ENCODE results near the gene GLIS1.

GLIS1 gene

DNA sequence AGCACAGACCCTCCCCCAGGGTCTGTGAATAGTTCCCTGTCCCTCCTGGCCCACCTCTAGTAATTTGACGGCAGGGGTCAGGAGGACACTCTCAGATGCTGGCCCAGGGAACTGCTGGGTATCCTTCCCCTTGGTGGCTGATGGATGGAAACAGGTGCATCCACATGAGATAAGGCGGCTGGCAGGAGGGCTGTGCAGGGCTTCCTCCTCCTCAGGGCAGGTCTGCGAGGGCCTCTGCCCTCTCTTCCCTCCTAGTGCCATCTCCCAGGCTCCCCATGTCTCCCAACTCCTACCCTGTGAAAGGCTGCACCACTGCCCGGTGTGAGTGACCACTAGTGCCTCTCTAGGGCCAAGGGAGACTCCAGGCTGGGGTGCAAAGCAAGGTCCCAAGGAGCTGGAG lies 123.9 kb downstream of the GLIS1 start:
- H3K27me3 ChIP-seq (replicated peaks in 2 of 5; ENCODE audit: control insufficient read depth in 4 of 5, insufficient read depth in 5 of 5, low read length in 4 of 5): no peaks in the 10 kb centered on the region
- H3K4me3 ChIP-seq (ENCODE audit: control insufficient read depth in 1 of 7, extremely low read depth in 1 of 7, insufficient read depth in 4 of 7, low read depth in 2 of 7, low read length in 6 of 7): no peak overlapping the region
- H3K36me3 ChIP-seq (ENCODE audit: control insufficient read depth in 4 of 4, insufficient read depth in 4 of 4, low read length in 3 of 4): no peaks in the 10 kb centered on the region
- 37% methylated on average over 4 of the region's 4 CpGs for WGBS (ENCODE audit: insufficient coverage)
- H3K9me3 ChIP-seq (ENCODE audit: control extremely low read depth in 1 of 5, control insufficient read depth in 4 of 5, insufficient read depth in 2 of 5, low read depth in 1 of 5, low read length in 4 of 5): peaks cover 1 to 9% (median 4%) of the 10 kb centered on the region in 5 experiments
- CTCF ChIA-PET: no interaction called here
- H3K27ac ChIP-seq (ENCODE audit: insufficient read depth in 1 of 2, low read depth in 1 of 2, low read length in 2 of 2, poor library complexity in 1 of 2, severe bottlenecking in 2 of 2): no peak overlapping the region
- POLR2A ChIA-PET: interaction anchor here (0.6 kb wide), 1 partner anchor 920 kb away, joined by 3 read pairs; no protein-coding TSS in a partner anchor
- peaks cover 0 to 11% (median 7%) of the 10 kb centered on the region in 4 experiments for H3K4me1 ChIP-seq (ENCODE audit: control extremely low read depth in 1 of 4, control insufficient read depth in 4 of 4, insufficient read depth in 4 of 4, low read length in 3 of 4)
- peak in 2 of 3 donors; percentile 50 to 70 for DNase-seq

DNA sequence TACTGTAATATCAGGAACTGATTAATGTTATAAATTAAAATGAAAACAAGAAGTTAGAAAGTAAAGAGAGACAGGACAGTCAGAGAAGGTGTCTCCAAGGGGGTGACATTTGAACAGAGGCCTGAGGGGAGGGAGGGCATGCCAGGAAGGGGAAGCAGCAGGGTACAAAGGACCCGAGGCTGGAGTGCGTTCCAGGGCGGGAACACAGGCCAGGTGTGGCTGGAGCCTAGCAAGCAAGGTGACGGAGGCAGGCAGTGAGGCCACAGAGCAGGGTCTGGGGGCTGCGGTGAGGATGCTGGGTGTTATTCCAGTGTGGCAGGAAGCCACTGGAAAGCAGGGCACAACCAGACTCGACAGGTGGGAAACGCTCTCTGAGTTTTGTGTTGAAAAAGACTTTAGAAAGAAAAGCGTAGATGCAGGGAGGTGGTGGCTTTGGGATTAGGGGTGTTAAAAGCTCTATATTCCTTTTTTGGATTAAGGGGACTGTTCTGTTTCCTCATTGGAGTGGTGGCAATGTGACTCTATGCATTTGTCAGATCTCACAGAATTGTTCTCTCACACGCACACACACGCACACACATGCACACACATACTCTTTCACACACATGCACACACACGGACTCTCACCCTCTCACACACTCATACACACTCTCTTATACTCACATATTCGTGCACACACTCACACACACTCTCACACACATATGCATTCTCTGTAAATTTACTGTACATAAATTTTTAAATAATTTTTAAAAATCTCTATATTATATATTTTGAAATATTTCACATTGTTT lies 124.5 kb downstream of the GLIS1 start:
- Histone ChIP-seq H3K4me1 (ENCODE audit: control extremely low read depth in 1 of 4, control insufficient read depth in 4 of 4, insufficient read depth in 4 of 4, low read length in 3 of 4) (peaks cover 0 to 11% (median 7%) of the 10 kb centered on the region in 4 experiments), H3K36me3 (ENCODE audit: control insufficient read depth in 4 of 4, insufficient read depth in 4 of 4, low read length in 3 of 4) (no peaks in the 10 kb centered on the region), H3K9me3 (ENCODE audit: control extremely low read depth in 1 of 5, control insufficient read depth in 4 of 5, insufficient read depth in 2 of 5, low read depth in 1 of 5, low read length in 4 of 5) (peaks cover 1 to 15% (median 4%) of the 10 kb centered on the region in 5 experiments), H3K4me3 (ENCODE audit: control insufficient read depth in 1 of 7, extremely low read depth in 1 of 7, insufficient read depth in 4 of 7, low read depth in 2 of 7, low read length in 6 of 7) (no peak overlapping the region), H3K27me3 (replicated peaks in 2 of 5; ENCODE audit: control insufficient read depth in 4 of 5, insufficient read depth in 5 of 5, low read length in 4 of 5) (no peaks in the 10 kb centered on the region), H3K27ac (ENCODE audit: insufficient read depth in 1 of 2, low read depth in 1 of 2, low read length in 2 of 2, poor library complexity in 1 of 2, severe bottlenecking in 2 of 2) (no peak overlapping the region)
- peak in 2 of 3 donors; percentile 33 to 36 for DNase-seq
- 81% methylated on average over 7 of the region's 12 CpGs for WGBS (ENCODE audit: insufficient coverage)
- POLR2A ChIA-PET: interaction anchor here (0.6 kb wide), 1 partner anchor 920 kb away, joined by 3 read pairs; no protein-coding TSS in a partner anchor
- CTCF ChIA-PET: interaction anchor here (0.8 kb wide), 1 partner anchor 89 kb away, joined by 3 read pairs; no protein-coding TSS in a partner anchor

DNA sequence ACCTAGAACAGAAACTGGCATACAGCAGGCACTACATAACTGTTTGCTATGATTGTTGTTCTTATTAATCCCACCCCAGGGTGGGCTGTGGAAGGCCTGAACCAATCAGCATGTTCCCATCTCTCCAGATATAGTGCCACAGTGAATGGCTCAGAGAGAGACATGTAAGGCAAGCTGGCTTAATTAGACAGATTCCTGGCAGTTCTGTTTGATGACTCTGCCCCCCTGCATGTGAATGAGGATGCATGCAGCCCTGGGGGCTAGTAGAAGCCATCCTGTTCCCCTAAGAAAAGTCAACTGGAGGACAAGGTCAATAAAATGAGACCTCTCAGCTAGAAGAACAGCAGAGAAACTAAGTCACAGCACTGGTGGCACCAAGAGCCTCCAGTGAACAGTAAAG lies 130.3 kb downstream of the GLIS1 start:
- POLR2A ChIA-PET: no interaction called here
- CTCF ChIA-PET: interaction anchor here (1.2 to 1.4 kb wide), 2 partner anchors 15 to 20 kb away, joined by 3 to 5 read pairs; no protein-coding TSS in a partner anchor
- Histone ChIP-seq H3K4me3 (ENCODE audit: control insufficient read depth in 1 of 7, extremely low read depth in 1 of 7, insufficient read depth in 4 of 7, low read depth in 2 of 7, low read length in 6 of 7) (no peak overlapping the region), H3K4me1 (ENCODE audit: control extremely low read depth in 1 of 4, control insufficient read depth in 4 of 4, insufficient read depth in 4 of 4, low read length in 3 of 4) (peaks cover 0 to 2% (median 0%) of the 10 kb centered on the region in 4 experiments), H3K36me3 (ENCODE audit: control insufficient read depth in 4 of 4, insufficient read depth in 4 of 4, low read length in 3 of 4) (no peaks in the 10 kb centered on the region), H3K27me3 (replicated peaks in 2 of 5; ENCODE audit: control insufficient read depth in 4 of 5, insufficient read depth in 5 of 5, low read length in 4 of 5) (no peaks in the 10 kb centered on the region), H3K27ac (ENCODE audit: insufficient read depth in 1 of 2, low read depth in 1 of 2, low read length in 2 of 2, poor library complexity in 1 of 2, severe bottlenecking in 2 of 2) (no peak overlapping the region), H3K9me3 (ENCODE audit: control extremely low read depth in 1 of 5, control insufficient read depth in 4 of 5, insufficient read depth in 2 of 5, low read depth in 1 of 5, low read length in 4 of 5) (peaks cover 1 to 15% (median 4%) of the 10 kb centered on the region in 5 experiments)
- no peak for DNase-seq

DNA sequence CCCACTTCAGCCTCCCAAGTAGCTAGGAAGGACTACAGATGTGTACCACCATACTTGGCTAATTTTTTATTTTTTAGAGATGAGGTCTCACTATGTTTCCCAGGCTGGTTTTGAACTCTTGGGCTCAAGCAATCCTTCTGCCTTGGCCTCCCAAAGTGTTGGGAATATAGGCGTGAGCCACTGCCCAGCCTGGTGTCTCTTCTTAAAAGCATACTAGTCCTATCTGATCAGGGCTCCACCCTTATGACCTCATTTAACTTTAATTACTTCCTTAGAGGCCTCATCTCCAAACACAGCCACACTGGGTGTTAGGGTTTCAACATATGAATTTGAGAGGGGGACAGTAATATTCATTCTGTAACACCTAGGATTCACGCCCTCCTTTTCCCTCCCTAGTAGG lies 130.9 kb downstream of the GLIS1 start:
- H3K27me3 ChIP-seq (replicated peaks in 2 of 5; ENCODE audit: control insufficient read depth in 4 of 5, insufficient read depth in 5 of 5, low read length in 4 of 5): no peaks in the 10 kb centered on the region
- POLR2A ChIA-PET: no interaction called here
- CTCF ChIA-PET: interaction anchor here (1.1 to 1.2 kb wide), 2 partner anchors 8 to 14 kb away, joined by 3 to 5 read pairs; no protein-coding TSS in a partner anchor
- H3K9me3 ChIP-seq (ENCODE audit: control extremely low read depth in 1 of 5, control insufficient read depth in 4 of 5, insufficient read depth in 2 of 5, low read depth in 1 of 5, low read length in 4 of 5): peaks cover 1 to 15% (median 4%) of the 10 kb centered on the region in 5 experiments
- no peak overlapping the region for H3K4me3 ChIP-seq (ENCODE audit: control insufficient read depth in 1 of 7, extremely low read depth in 1 of 7, insufficient read depth in 4 of 7, low read depth in 2 of 7, low read length in 6 of 7)
- DNase-seq: no peak
- H3K4me1 ChIP-seq (ENCODE audit: control extremely low read depth in 1 of 4, control insufficient read depth in 4 of 4, insufficient read depth in 4 of 4, low read length in 3 of 4): no peaks in the 10 kb centered on the region
- no peaks in the 10 kb centered on the region for H3K36me3 ChIP-seq (ENCODE audit: control insufficient read depth in 4 of 4, insufficient read depth in 4 of 4, low read length in 3 of 4)
- 100% methylated on average over 1 of the region's 2 CpGs for WGBS (ENCODE audit: insufficient coverage)
- no peak overlapping the region for H3K27ac ChIP-seq (ENCODE audit: insufficient read depth in 1 of 2, low read depth in 1 of 2, low read length in 2 of 2, poor library complexity in 1 of 2, severe bottlenecking in 2 of 2)

DNA sequence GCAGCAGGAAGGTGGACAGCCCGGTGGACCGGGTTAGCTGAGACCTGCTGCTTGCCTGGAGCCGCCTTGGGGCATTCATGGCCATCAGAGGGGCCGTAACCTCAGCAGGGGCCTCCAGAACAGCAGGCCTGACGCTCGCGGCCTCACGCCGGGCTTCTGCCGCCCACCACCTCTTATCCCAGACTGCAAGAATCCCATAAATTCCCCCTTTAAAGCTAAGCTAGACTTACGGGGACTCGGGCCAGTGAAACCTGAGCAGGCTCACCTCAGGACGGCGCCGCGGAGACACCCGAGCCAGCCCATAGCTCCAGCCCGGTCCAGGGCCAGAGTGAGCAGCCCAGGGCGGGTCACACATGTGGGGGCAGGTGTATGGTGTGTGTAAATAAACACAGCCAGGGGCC lies 132.3 kb downstream of the GLIS1 start:
- Histone ChIP-seq H3K9me3 (ENCODE audit: control extremely low read depth in 1 of 5, control insufficient read depth in 4 of 5, insufficient read depth in 2 of 5, low read depth in 1 of 5, low read length in 4 of 5) (peaks cover 1 to 15% (median 4%) of the 10 kb centered on the region in 5 experiments), H3K36me3 (ENCODE audit: control insufficient read depth in 4 of 4, insufficient read depth in 4 of 4, low read length in 3 of 4) (no peaks in the 10 kb centered on the region), H3K27me3 (replicated peaks in 2 of 5; ENCODE audit: control insufficient read depth in 4 of 5, insufficient read depth in 5 of 5, low read length in 4 of 5) (no peaks in the 10 kb centered on the region), H3K27ac (ENCODE audit: insufficient read depth in 1 of 2, low read depth in 1 of 2, low read length in 2 of 2, poor library complexity in 1 of 2, severe bottlenecking in 2 of 2) (no peak overlapping the region), H3K4me3 (ENCODE audit: control insufficient read depth in 1 of 7, extremely low read depth in 1 of 7, insufficient read depth in 4 of 7, low read depth in 2 of 7, low read length in 6 of 7) (no peak overlapping the region), H3K4me1 (ENCODE audit: control extremely low read depth in 1 of 4, control insufficient read depth in 4 of 4, insufficient read depth in 4 of 4, low read length in 3 of 4) (no peaks in the 10 kb centered on the region)
- POLR2A ChIA-PET: no interaction called here
- no peak for DNase-seq
- CTCF ChIA-PET: interaction anchor here (0.8 kb wide), 1 partner anchor 20 kb away, joined by 3 read pairs; no protein-coding TSS in a partner anchor
- WGBS (ENCODE audit: insufficient coverage): 83% methylated on average over 9 of the region's 19 CpGs

DNA sequence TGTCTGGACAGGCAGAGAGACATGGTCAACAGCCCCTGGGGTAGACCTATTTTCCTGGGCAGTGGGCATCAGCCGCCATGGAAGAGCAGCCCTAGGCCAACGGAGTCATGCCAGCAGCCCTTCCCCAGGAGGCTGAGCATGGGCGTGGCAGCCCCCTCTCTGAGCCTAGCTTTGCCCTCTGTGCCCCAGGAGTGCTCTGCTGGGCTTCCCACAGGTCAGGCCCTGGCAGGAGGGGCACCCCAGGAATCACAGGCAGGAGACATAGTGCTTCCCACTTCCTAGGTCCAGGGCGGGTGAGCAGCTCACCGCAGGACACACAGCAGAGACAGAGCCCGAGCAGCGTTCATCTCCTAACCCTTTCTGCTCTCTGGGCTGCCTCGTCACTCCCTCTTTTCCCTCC lies 132.8 kb downstream of the GLIS1 start:
- Histone ChIP-seq H3K27ac (ENCODE audit: insufficient read depth in 1 of 2, low read depth in 1 of 2, low read length in 2 of 2, poor library complexity in 1 of 2, severe bottlenecking in 2 of 2) (no peak overlapping the region), H3K27me3 (replicated peaks in 2 of 5; ENCODE audit: control insufficient read depth in 4 of 5, insufficient read depth in 5 of 5, low read length in 4 of 5) (no peaks in the 10 kb centered on the region), H3K4me3 (ENCODE audit: control insufficient read depth in 1 of 7, extremely low read depth in 1 of 7, insufficient read depth in 4 of 7, low read depth in 2 of 7, low read length in 6 of 7) (no peak overlapping the region), H3K9me3 (ENCODE audit: control extremely low read depth in 1 of 5, control insufficient read depth in 4 of 5, insufficient read depth in 2 of 5, low read depth in 1 of 5, low read length in 4 of 5) (peaks cover 0 to 13% (median 3%) of the 10 kb centered on the region in 5 experiments), H3K36me3 (ENCODE audit: control insufficient read depth in 4 of 4, insufficient read depth in 4 of 4, low read length in 3 of 4) (no peaks in the 10 kb centered on the region), H3K4me1 (ENCODE audit: control extremely low read depth in 1 of 4, control insufficient read depth in 4 of 4, insufficient read depth in 4 of 4, low read length in 3 of 4) (no peaks in the 10 kb centered on the region)
- DNase-seq: no peak
- ChIA-PET CTCF (interaction anchor here (0.8 to 1.4 kb wide), 2 partner anchors 17 to 19 kb away, joined by 3 to 4 read pairs; no protein-coding TSS in a partner anchor), POLR2A (no interaction called here)
- 98% methylated on average over 7 of the region's 8 CpGs for WGBS (ENCODE audit: insufficient coverage)

DNA sequence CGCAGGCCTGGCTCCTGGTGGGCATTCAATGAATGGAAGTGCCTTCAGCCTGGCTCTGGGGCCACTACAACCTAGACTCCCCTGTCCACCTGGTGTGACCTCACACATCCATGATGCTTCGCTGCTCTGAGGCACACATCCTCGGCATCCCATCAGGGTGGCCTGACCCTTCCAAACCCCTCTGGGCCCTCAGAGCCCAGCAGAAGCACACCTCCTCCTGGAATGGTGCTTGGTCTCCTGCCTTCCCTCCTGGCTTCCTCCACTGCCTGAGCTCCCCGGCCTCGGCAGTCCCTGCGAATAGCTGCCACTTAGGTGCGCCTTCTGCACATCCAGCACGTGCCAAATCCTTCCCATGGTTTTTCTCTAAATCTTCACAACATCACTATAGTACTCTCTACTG lies 133.8 kb downstream of the GLIS1 start:
- WGBS (ENCODE audit: insufficient coverage): 95% methylated on average over 8 of the region's 8 CpGs
- Histone ChIP-seq H3K4me1 (ENCODE audit: control extremely low read depth in 1 of 4, control insufficient read depth in 4 of 4, insufficient read depth in 4 of 4, low read length in 3 of 4) (no peaks in the 10 kb centered on the region), H3K9me3 (ENCODE audit: control extremely low read depth in 1 of 5, control insufficient read depth in 4 of 5, insufficient read depth in 2 of 5, low read depth in 1 of 5, low read length in 4 of 5) (peaks cover 0 to 6% (median 0%) of the 10 kb centered on the region in 5 experiments), H3K36me3 (ENCODE audit: control insufficient read depth in 4 of 4, insufficient read depth in 4 of 4, low read length in 3 of 4) (no peaks in the 10 kb centered on the region), H3K27ac (ENCODE audit: insufficient read depth in 1 of 2, low read depth in 1 of 2, low read length in 2 of 2, poor library complexity in 1 of 2, severe bottlenecking in 2 of 2) (no peak overlapping the region), H3K27me3 (replicated peaks in 2 of 5; ENCODE audit: control insufficient read depth in 4 of 5, insufficient read depth in 5 of 5, low read length in 4 of 5) (no peaks in the 10 kb centered on the region), H3K4me3 (ENCODE audit: control insufficient read depth in 1 of 7, extremely low read depth in 1 of 7, insufficient read depth in 4 of 7, low read depth in 2 of 7, low read length in 6 of 7) (no peak overlapping the region)
- ChIA-PET CTCF (interaction anchor here (1.0 to 1.9 kb wide), 3 partner anchors 10 to 19 kb away, joined by 4 to 8 read pairs (median 4); no protein-coding TSS in a partner anchor), POLR2A (no interaction called here)
- no peak for DNase-seq

Data from common myeloid progenitor, CD34-positive (primary cell).